Ovary (tissue), 9 donors: ENCODE results near the gene SSUH2. TPM values are rescaled to one million over a fixed set of nuclear protein-coding genes. Genes with fewer than 3 reads are reported as not detected.

Experiments
- DNase-seq, 5 donors: peaks; one replicate each; pipeline ENCODE4 v3.0.0-alpha.2; 2019 to 2020
- H3K27ac ChIP-seq, 2 donors: fragments of 200-600 bp; one replicate each; pipeline versions ENCODE4 v1.5.1 to v1.8.0; 2019 to 2022
- H3K27me3 ChIP-seq: fragments of 200-600 bp; one replicate; pipeline ENCODE4 v1.8.0; 2022
- H3K36me3 ChIP-seq: fragments of 200-600 bp; sonication (generic); one replicate; pipeline ENCODE4 v1.5.1; 2019
- H3K4me1 ChIP-seq: one replicate; pipeline ENCODE4 v1.8.1; 2013; ENCODE audit warnings: mild to moderate bottlenecking, moderate library complexity; ENCODE audit not compliant: insufficient read depth
- H3K4me3 ChIP-seq: fragments of 200-600 bp; sonication (generic); one replicate; pipeline ENCODE4 v1.5.1; 2017
- H3K9me3 ChIP-seq, 2 donors: fragments of 200-600 bp in 1 of 2; sonication (generic) in 1 of 2; one replicate each; pipeline versions ENCODE4 v1.5.1 to v1.8.1; 2013 to 2019; ENCODE audit warnings: mild to moderate bottlenecking in 1 of 2, moderate library complexity in 1 of 2
- EP300 ChIP-seq: sonication (generic); formaldehyde crosslinking; IDR thresholded peaks from one replicate; pipeline ENCODE4 v1.6.1; 2017; ENCODE audit warnings: antibody characterized with exemption
- POLR2A ChIP-seq: fragments of 450-650 bp; IDR thresholded peaks from one replicate; pipeline ENCODE4 v1.6.1; 2017; ENCODE audit warnings: antibody characterized with exemption, mild to moderate bottlenecking, moderate library complexity
- WGBS, 3 donors: extraction: QIAGEN DNeasy Blood & Tissue Kit in 1 of 3; methylation state at CpG; one replicate each; pipeline versions ENCODE4 v1.1.5 to v1.1.7; 2013 to 2017; 5-methylcytosine and 5-hydroxymethylcytosine counted together
- intact Hi-C, 4 donors: fragments of 100-400 bp; cut with DNase I; formaldehyde crosslinking; loops; one replicate each; pipeline versions ENCODE4 v1.11.0 to v1.15.1; 2022 to 2023
- polyA plus RNA-seq, 2 donors: library from polyadenylated mRNA; stranded (reverse); fragments of 200-250 nt in 1 of 2; fragments of 350-450 nt in 1 of 2; fragmentation: Illumina TruSeq in 1 of 2; extraction: RNeasy Lipid Tissue Mini Kit (QIAGEN cat#74804) in 1 of 2; gene quantifications; one replicate each; pipeline ENCODE4 v1.2.3, GENCODE V29; 2013 to 2014
- total RNA-seq, 7 donors: library from RNA; depleted of rRNA in 2 of 7; stranded (reverse); fragments of >200 nt in 2 of 7; fragmentation: NEBNext Ultra II Directional in 3 of 7; extraction: Animal tissue kit (Norgen Biotek cat#: 25700) in 3 of 7; gene quantifications; one replicate each; pipeline versions ENCODE4 v1.1.0 to v1.2.4, GENCODE V29; 2016 to 2023
- TF ChIP-seq, protein P1 (sequence below), 3 donors: fragments of 450-650 bp in 2 of 3; fragments of 200-600 bp in 1 of 3; IDR thresholded peaks; one replicate each; pipeline versions ENCODE4 v1.5.1 to v1.8.0; 2016 to 2022; ENCODE audit warnings: antibody characterized with exemption in 3 of 3, mild to moderate bottlenecking in 1 of 3
- donor health status: DM: no; HTN: no; CAD: no; lungs with moderate emphysema.
- donor health status: DM: no; HTN: no; CAD: no.
- donor health status: Bipolar disorder and iron deficiency.
- donor health status: DM: yes; HTN: yes; CAD: no.
- donor health status: DM: no; HTN: no; CAD: no.
- donor health status: DM: yes; HTN: yes; CAD: no.

Gene SSUH2
- total and polyA plus RNA-seq, 9 donors = 0.27 to 1.6 (median 0.63) TPM; not detected in 1

DNA sequence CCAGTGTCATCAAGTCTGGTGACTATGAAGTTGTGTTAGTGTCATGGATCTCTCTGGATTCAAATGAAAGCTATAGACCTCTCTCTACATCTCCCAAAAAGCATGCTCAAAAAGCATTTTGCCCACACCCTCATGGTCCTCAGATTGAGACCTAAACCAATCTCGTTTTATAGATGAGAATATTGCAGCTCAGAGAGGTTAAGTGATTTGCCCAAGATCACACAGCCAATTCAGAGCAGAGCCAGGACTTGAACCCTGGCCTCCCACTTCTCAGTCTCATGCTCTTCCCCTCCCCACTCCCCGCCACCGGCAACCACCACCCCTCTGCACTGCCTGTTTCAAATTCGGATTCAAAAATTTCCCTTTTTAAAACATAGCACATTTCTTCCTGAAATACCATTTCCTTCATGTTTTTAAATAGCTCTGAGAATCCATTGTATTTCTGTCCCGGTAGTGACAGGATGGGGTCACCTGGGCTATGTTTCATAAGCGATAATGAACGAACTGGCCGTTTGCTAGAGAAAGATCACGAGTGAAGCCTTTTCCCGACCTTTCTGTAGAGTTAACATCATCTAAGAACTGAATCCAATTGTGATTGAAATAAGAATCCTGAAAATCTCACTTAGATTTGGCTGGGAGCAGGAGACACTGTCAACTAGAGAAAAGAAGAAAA is 769 bp downstream of the SSUH2 start:
- Histone ChIP-seq H3K4me3 (no peak overlapping the region), H3K36me3 (no peaks in the 10 kb centered on the region), H3K27ac (no peak overlapping the region), H3K9me3 (no peaks in the 10 kb centered on the region), H3K4me1 (no peaks in the 10 kb centered on the region), H3K27me3 (no peaks in the 10 kb centered on the region)
- no peak for TF ChIP-seq POLR2A
- no peak for TF ChIP-seq EP300
- TF ChIP-seq, protein P1, sequence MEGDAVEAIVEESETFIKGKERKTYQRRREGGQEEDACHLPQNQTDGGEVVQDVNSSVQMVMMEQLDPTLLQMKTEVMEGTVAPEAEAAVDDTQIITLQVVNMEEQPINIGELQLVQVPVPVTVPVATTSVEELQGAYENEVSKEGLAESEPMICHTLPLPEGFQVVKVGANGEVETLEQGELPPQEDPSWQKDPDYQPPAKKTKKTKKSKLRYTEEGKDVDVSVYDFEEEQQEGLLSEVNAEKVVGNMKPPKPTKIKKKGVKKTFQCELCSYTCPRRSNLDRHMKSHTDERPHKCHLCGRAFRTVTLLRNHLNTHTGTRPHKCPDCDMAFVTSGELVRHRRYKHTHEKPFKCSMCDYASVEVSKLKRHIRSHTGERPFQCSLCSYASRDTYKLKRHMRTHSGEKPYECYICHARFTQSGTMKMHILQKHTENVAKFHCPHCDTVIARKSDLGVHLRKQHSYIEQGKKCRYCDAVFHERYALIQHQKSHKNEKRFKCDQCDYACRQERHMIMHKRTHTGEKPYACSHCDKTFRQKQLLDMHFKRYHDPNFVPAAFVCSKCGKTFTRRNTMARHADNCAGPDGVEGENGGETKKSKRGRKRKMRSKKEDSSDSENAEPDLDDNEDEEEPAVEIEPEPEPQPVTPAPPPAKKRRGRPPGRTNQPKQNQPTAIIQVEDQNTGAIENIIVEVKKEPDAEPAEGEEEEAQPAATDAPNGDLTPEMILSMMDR (IDR thresholded peaks at IDR 0.05) = no peak
- DNase-seq = no peak
- intact Hi-C loops = no loop called here
- 55 to 67% (median 63%) methylated on average over 10 of the region's 10 CpGs for WGBS, 3 donors

DNA sequence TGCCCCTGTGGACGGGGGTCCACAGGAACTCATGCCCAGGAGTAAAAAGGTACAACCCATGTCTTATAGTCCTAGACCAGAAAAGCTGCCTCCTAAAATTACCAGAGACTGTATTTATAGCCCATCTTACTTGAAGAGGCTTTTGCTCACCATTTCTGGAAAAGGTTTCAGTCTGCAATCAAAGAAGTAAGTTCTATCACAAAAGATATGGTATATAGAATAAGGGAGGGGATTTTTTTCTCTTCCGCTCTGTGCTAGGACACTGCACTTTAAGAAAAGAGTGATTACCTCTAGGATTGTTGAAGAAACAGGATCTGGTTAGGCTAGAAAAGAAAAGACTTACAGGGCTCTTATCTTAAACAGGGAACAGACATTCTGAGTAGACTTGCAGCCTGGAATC is 2.6 kb downstream of the SSUH2 start:
- no peaks in the 10 kb centered on the region for H3K9me3 ChIP-seq
- intact Hi-C loops = no loop called here
- TF ChIP-seq, protein P1 (IDR thresholded peaks at IDR 0.05) = no peak
- TF ChIP-seq EP300 = no peak
- H3K27ac ChIP-seq = no peak overlapping the region
- DNase-seq = no peak
- H3K4me1 ChIP-seq = no peaks in the 10 kb centered on the region
- H3K4me3 ChIP-seq = no peak overlapping the region
- 92 to 96% (median 94%) methylated on average over 2 of the region's 2 CpGs for WGBS, 3 donors
- no peaks in the 10 kb centered on the region for H3K27me3 ChIP-seq
- no peaks in the 10 kb centered on the region for H3K36me3 ChIP-seq

DNA sequence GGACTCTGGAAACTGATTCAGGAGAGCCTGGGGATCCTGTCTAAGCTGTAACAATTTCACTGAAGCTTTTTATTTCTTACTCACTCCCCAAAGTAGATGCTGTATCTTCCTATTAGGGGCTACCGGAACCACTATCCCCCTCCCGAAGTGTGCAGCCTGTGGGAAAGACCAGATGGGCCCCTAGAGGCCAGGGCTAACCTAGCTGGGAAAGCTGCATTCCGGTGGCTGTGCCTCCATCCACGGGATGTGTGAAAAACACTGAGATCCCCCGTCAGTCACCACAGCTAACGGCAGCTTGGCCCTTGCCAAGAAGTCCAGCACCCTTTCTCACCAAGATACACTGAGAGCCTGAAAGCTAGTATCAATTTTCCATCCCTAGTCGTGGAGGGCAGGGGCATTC is 3.1 kb downstream of the SSUH2 start:
- Histone ChIP-seq H3K27me3 (no peaks in the 10 kb centered on the region), H3K9me3 (no peaks in the 10 kb centered on the region), H3K4me3 (no peak overlapping the region), H3K4me1 (no peaks in the 10 kb centered on the region), H3K27ac (no peak overlapping the region), H3K36me3 (no peaks in the 10 kb centered on the region)
- intact Hi-C loops = no loop called here
- WGBS, 3 donors = 63 to 78% (median 70%) methylated on average over 7 of the region's 7 CpGs
- no peak for DNase-seq
- TF ChIP-seq, protein P1 (IDR thresholded peaks at IDR 0.05) = no peak
- TF ChIP-seq EP300 = no peak
- TF ChIP-seq POLR2A = no peak

DNA sequence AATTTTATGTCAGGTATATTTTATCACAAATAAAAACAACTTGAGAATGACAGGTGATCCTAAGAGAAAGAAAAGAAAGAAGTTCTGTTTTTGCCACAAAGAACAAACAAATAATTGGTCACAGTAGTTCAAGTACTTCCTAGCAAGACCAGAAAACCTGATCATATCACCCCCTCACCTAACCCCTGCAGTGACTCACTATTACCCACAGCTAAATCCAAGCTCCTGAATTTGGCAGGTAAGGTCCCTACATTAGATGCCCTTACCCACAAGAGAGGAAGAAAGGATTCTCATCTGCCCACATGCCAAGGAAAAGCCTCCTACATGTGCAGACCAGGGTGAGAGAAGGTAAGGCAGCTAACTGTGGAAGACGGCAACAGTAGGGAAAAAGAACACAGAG is 4.4 kb downstream of the SSUH2 start:
- DNase-seq = no peak
- TF ChIP-seq EP300 = no peak
- TF ChIP-seq, protein P1 (IDR thresholded peaks at IDR 0.05) = no peak
- no peak for TF ChIP-seq POLR2A
- intact Hi-C loops = no loop called here
- H3K9me3 ChIP-seq = no peaks in the 10 kb centered on the region
- WGBS, 3 donors = 89 to 96% (median 93%) methylated on average over 1 of the region's 1 CpG
- H3K27ac ChIP-seq = no peak overlapping the region
- no peak overlapping the region for H3K4me3 ChIP-seq
- H3K27me3 ChIP-seq = no peaks in the 10 kb centered on the region
- H3K4me1 ChIP-seq = no peaks in the 10 kb centered on the region
- no peaks in the 10 kb centered on the region for H3K36me3 ChIP-seq
